Measurements from ENCODE around the gene ZKSCAN3. TPM values are rescaled to one million over a fixed set of nuclear protein-coding genes. Genes with fewer than 3 reads are reported as not detected.
"Not testable (repeated sequence)": the region's sequence is repeated elsewhere in the genome, so short reads cannot be mapped to it uniquely, and the experiment has no call there.

The ZKSCAN3 gene
- total RNA-seq, 2 experiments from 2014 or later = 2.3 to 3.0 TPM

DNA sequence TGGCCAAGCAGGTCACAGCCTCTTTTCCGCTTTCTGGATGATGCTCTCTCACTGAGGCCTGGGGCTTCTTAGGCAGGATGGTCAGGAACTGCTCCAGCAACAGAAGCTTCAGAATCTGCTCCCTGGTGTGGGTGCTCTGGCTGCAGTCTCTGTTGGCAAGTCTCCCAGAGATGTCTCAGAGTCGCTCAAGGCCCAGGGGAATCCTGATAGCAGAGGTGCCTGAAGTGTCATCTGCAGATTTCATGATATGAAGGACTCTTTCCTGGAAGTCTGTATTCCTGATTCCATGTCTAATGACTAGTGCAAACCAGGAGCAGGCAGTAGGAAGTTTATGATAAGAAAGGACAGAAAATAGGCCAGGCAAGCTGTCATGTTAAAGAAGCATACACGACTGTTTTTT, 34.1 kb upstream of the ZKSCAN3 start:
- H3K36me3 Mint-ChIP-seq (ENCODE audit: low read depth) = no peaks in the 10 kb centered on the region
- H3K4me1 Mint-ChIP-seq (ENCODE audit: low read depth) = no peaks in the 10 kb centered on the region
- ChIA-PET POLR2A (no interaction called here), CTCF (interaction anchor here (1.1 kb wide), 1 partner anchor 41 kb away, joined by 3 read pairs; no protein-coding TSS in a partner anchor)
- H3K27ac Mint-ChIP-seq = no peak overlapping the region
- DNase-seq = no peak
- intact Hi-C loops (cut with micrococcal nuclease) = no loop called here
- no peaks in the 10 kb centered on the region for H3K9me3 Mint-ChIP-seq
- H3K27me3 Mint-ChIP-seq = no peaks in the 10 kb centered on the region
- TF ChIP-seq, protein P1, sequence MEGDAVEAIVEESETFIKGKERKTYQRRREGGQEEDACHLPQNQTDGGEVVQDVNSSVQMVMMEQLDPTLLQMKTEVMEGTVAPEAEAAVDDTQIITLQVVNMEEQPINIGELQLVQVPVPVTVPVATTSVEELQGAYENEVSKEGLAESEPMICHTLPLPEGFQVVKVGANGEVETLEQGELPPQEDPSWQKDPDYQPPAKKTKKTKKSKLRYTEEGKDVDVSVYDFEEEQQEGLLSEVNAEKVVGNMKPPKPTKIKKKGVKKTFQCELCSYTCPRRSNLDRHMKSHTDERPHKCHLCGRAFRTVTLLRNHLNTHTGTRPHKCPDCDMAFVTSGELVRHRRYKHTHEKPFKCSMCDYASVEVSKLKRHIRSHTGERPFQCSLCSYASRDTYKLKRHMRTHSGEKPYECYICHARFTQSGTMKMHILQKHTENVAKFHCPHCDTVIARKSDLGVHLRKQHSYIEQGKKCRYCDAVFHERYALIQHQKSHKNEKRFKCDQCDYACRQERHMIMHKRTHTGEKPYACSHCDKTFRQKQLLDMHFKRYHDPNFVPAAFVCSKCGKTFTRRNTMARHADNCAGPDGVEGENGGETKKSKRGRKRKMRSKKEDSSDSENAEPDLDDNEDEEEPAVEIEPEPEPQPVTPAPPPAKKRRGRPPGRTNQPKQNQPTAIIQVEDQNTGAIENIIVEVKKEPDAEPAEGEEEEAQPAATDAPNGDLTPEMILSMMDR (IDR thresholded peaks at IDR 0.05) = no peak
- no peak for ATAC-seq
- H3K4me3 Mint-ChIP-seq = no peak overlapping the region

DNA sequence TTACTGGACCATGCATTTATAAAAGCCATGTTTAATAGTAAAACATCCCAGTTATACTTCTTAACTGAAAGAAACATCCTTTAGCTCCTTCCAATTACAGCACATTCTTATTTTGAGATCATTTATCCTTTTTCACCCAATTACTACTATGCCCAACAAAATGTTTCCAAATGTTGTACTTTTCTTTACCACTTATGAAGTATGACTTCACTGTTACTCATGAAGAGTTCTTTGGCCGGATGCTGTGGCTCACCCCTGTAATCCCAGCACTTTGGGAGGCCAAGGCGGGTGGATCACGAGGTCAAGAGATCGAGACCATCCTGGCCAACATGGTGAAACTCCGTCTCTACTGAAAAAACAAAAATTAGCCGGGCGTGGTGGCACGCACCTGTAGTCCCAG, 31.9 kb upstream of the ZKSCAN3 start:
- H3K4me3 Mint-ChIP-seq; ATAC-seq; DNase-seq; H3K4me1 Mint-ChIP-seq (ENCODE audit: low read depth); H3K27ac Mint-ChIP-seq; H3K9me3 Mint-ChIP-seq; H3K36me3 Mint-ChIP-seq (ENCODE audit: low read depth); intact Hi-C loops (cut with micrococcal nuclease); H3K27me3 Mint-ChIP-seq: not testable (repeated sequence)
- CTCF ChIA-PET = interaction anchor here (2.2 kb wide), 1 partner anchor 38 kb away, joined by 5 read pairs; no protein-coding TSS in a partner anchor
- POLR2A ChIA-PET = interaction anchor here (0.6 kb wide), 1 partner anchor 402 kb away, joined by 3 read pairs; no protein-coding TSS in a partner anchor

DNA sequence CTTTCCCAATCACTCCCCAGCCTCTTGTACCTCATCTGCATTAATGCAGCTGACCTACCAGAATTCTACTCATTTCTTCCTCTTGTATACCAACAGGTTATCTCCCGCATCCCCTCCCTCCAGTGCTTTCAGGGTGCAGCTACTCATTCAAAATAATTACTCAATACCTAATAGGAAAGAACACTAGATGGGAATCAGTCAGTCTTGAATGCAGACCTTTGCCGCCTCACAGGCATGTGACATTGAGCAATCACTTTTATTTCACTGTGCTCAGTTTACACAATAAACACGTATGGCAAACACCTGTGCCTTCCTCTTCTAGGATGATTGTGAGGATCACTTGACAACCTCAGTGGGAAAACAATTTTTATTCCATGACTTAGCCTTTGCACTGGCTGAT, 27.1 kb upstream of the ZKSCAN3 start:
- Mint-ChIP-seq H3K4me1 (ENCODE audit: low read depth) (no peaks in the 10 kb centered on the region), H3K9me3 (peaks cover 21% of the 10 kb centered on the region), H3K36me3 (ENCODE audit: low read depth) (peaks cover 21% of the 10 kb centered on the region), H3K27me3 (no peaks in the 10 kb centered on the region), H3K27ac (no peak overlapping the region), H3K4me3 (no peak overlapping the region)
- no peak for DNase-seq
- ChIA-PET CTCF (no interaction called here), POLR2A (no interaction called here)
- ATAC-seq = no peak
- intact Hi-C loops (cut with micrococcal nuclease) = no loop called here
- TF ChIP-seq, protein P1 (IDR thresholded peaks at IDR 0.05) = no peak

DNA sequence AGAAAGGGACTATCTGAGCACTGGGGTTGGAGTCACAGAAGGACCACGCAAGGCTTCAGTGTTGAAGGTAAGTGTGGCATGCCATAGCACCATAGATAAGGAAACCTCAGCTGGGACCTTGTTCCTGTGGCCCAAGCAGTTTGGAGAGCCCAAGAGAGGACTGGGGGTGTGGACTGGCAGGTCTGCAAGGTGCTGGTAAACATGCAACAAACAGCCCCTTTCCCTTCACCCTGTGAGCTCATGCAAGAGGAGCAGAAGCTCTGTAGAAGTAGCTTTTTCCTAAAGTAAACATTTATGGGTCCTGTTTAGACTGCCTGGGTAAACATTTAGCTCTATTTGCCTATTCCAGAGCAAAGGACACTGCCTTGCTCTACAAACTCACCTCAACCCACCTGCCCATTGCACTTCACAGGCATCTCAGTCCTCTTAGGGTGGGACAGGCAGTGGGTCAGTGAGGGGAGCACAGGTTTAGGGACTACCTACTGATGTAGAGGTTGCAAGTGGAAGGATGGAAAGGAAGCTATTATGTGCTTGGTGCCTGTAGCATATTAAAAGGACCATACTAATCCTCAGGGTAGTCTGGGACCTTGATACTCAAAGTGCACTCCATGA, 25.8 kb upstream of the ZKSCAN3 start:
- intact Hi-C loops (cut with micrococcal nuclease) = no loop called here
- Mint-ChIP-seq H3K27me3 (no peaks in the 10 kb centered on the region), H3K27ac (no peak overlapping the region), H3K9me3 (peaks cover 27% of the 10 kb centered on the region), H3K4me3 (no peak overlapping the region), H3K36me3 (ENCODE audit: low read depth) (peaks cover 26% of the 10 kb centered on the region), H3K4me1 (ENCODE audit: low read depth) (no peaks in the 10 kb centered on the region)
- CTCF ChIA-PET = no interaction called here
- no peak for DNase-seq
- ATAC-seq = no peak
- TF ChIP-seq, protein P1 (IDR thresholded peaks at IDR 0.05) = no peak
- POLR2A ChIA-PET = no interaction called here

DNA sequence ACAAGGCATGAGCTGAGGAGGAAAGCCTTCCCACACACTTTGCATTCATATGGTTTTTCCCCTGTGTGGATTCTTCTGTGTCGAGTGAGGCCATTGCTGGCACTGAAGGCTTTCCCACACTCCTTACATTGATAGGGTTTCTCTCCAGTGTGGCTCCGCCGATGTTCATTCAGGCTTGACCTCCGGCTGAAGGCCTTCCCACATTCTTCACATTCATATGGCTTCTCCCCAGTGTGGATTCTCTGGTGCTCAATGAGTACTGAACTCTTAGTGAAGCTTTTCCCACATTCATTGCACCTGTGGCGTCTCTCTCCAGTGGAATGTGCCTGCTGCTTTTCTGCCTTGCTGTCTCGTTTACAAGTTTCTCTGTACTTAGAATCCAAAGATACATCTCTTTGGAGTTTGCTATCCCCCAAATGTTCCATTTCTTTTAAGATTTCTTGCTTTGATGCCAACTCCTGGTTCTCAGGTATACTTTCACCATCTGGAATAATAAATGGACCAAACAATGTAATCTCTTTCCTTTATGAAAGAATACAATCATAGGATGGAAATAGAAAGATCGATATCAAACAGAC, 23.3 kb upstream of the ZKSCAN3 start:
- DNase-seq = no peak
- POLR2A ChIA-PET = no interaction called here
- Mint-ChIP-seq H3K4me3 (no peak overlapping the region), H3K27me3 (no peaks in the 10 kb centered on the region), H3K4me1 (ENCODE audit: low read depth) (no peaks in the 10 kb centered on the region), H3K36me3 (ENCODE audit: low read depth) (peaks cover 30% of the 10 kb centered on the region), H3K27ac (no peak overlapping the region), H3K9me3 (peaks cover 31% of the 10 kb centered on the region)
- CTCF ChIA-PET = no interaction called here
- intact Hi-C loops (cut with micrococcal nuclease) = no loop called here
- no peak for ATAC-seq
- TF ChIP-seq, protein P1 (IDR thresholded peaks at IDR 0.05) = no peak
